OCI-LY3 (cell line): ENCODE measurements around the gene P2RX4.

Source experiments
- EZH2phosphoT487 ChIP-seq: fragments of 200-600 bp; shearing (Covaris generic); IDR thresholded peaks from 2 replicates; pipeline ENCODE4 v1.6.1; 2018; ENCODE audit warnings: antibody characterized with exemption, mixed run types, low read depth
- TF ChIP-seq, protein P1 (sequence below): fragments of 200-600, 300-600 bp; sonication (generic); IDR thresholded peaks from 2 replicates; pipeline ENCODE4 v1.5.1; 2014; ENCODE audit warnings: antibody characterized with exemption, low read length, low read depth

DNA sequence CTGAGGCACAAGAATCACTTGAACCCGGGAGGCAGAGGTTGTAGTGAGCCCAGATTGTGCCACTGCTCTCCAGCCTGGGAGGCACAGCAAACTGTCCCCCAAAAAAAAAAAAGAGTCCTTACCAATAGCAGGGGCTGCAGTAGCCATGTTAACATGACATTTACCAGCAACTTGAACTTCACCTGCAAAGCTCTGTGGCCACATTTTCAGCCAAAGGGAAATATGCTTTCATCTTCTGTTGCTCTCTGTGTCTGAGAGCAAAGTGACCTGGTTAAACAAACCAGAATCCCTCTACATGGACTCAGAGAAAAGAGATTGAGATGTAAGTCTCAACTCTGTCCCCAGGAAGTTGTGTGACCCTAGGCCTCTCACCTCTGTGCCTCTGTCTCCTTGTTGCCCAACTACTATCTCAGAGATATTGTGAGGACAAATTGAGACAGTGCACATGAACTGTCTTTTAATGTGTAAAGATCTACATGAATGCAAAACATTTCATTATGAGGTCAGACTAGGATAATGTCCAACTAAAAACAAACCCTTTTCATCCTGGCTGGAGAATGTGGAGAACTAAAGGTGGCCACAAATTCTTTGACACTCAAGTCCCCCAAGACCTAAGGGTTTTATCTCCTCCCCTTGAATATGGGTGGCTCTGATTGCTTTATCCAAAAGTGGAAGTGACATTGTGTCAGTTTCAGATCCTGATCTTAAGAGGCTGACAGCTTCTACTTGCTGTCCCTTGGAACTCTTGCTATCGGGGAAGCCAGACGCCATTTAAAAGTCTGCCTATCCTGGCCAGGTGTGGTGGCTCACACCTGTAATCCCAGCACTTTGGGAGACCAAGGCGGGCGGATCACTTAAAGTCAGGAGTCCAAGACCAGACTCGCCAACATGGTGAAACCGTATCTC, 24.7 kb upstream of the P2RX4 start:
- TF ChIP-seq, protein P1, sequence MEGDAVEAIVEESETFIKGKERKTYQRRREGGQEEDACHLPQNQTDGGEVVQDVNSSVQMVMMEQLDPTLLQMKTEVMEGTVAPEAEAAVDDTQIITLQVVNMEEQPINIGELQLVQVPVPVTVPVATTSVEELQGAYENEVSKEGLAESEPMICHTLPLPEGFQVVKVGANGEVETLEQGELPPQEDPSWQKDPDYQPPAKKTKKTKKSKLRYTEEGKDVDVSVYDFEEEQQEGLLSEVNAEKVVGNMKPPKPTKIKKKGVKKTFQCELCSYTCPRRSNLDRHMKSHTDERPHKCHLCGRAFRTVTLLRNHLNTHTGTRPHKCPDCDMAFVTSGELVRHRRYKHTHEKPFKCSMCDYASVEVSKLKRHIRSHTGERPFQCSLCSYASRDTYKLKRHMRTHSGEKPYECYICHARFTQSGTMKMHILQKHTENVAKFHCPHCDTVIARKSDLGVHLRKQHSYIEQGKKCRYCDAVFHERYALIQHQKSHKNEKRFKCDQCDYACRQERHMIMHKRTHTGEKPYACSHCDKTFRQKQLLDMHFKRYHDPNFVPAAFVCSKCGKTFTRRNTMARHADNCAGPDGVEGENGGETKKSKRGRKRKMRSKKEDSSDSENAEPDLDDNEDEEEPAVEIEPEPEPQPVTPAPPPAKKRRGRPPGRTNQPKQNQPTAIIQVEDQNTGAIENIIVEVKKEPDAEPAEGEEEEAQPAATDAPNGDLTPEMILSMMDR: no peak
- no peak for TF ChIP-seq EZH2phosphoT487
